IPS-15b (cell line): ENCODE results near the gene TEX14.
"Not testable (repeated sequence)": the region's sequence is repeated elsewhere in the genome, so short reads cannot be mapped to it uniquely, and the experiment has no call there.

Experiments
- H3K27me3 ChIP-seq: one replicate; pipeline ENCODE4 v1.6.1; 2013; ENCODE audit warnings: low read length; ENCODE audit not compliant: control insufficient read depth, insufficient read depth
- H3K36me3 ChIP-seq: one replicate; pipeline ENCODE4 v1.6.1; 2013; ENCODE audit warnings: low read length; ENCODE audit not compliant: control insufficient read depth, insufficient read depth
- H3K4me1 ChIP-seq: one replicate; pipeline ENCODE4 v1.6.1; 2013; ENCODE audit warnings: mild to moderate bottlenecking, low read length; ENCODE audit not compliant: control insufficient read depth, insufficient read depth
- H3K4me3 ChIP-seq: one replicate; pipeline ENCODE4 v1.5.1; 2013; ENCODE audit warnings: low read depth, low read length
- H3K9ac ChIP-seq: one replicate; pipeline ENCODE4 v1.6.1; 2013; ENCODE audit warnings: low read depth, mild to moderate bottlenecking, low read length
- H3K9me3 ChIP-seq: one replicate; pipeline ENCODE4 v1.6.1; 2013; ENCODE audit warnings: mild to moderate bottlenecking, low read length; ENCODE audit not compliant: control insufficient read depth, insufficient read depth

Gene TEX14

GRCh38 chr17:58686980-58687379, 4.9 kb downstream of the TEX14 start:
- Histone ChIP-seq H3K4me3 (no peak overlapping the region), H3K9ac (no peak overlapping the region), H3K36me3 (no peaks in the 10 kb centered on the region), H3K9me3 (no peaks in the 10 kb centered on the region), H3K4me1 (no peaks in the 10 kb centered on the region), H3K27me3 (no peaks in the 10 kb centered on the region)

- not testable (repeated sequence) for H3K4me1 ChIP-seq, H3K4me3 ChIP-seq, H3K9ac ChIP-seq, H3K9me3 ChIP-seq, H3K27me3 ChIP-seq, H3K36me3 ChIP-seq
These were observed 7.4 kb downstream of the TEX14 start for GRCh38 chr17:58684462-58684861.

- no peaks in the 10 kb centered on the region for H3K4me1 ChIP-seq
- H3K36me3 ChIP-seq = no peaks in the 10 kb centered on the region
- H3K4me3 ChIP-seq = no peak overlapping the region
- no peaks in the 10 kb centered on the region for H3K27me3 ChIP-seq
- no peak overlapping the region for H3K9ac ChIP-seq
- no peaks in the 10 kb centered on the region for H3K9me3 ChIP-seq
These were observed 7.8 kb downstream of the TEX14 start for GRCh38 chr17:58684003-58684402.

- H3K36me3 ChIP-seq = no peaks in the 10 kb centered on the region
- H3K4me1 ChIP-seq = no peaks in the 10 kb centered on the region
- no peaks in the 10 kb centered on the region for H3K9me3 ChIP-seq
- H3K4me3 ChIP-seq = no peak overlapping the region
- H3K9ac ChIP-seq = no peak overlapping the region
- no peaks in the 10 kb centered on the region for H3K27me3 ChIP-seq
These were observed 11.8 kb downstream of the TEX14 start for GRCh38 chr17:58680038-58680369.

GRCh38 chr17:58679263-58680037, 12.4 kb downstream of the TEX14 start:
- no peaks in the 10 kb centered on the region for H3K36me3 ChIP-seq
- no peak overlapping the region for H3K9ac ChIP-seq
- no peaks in the 10 kb centered on the region for H3K4me1 ChIP-seq
- no peaks in the 10 kb centered on the region for H3K9me3 ChIP-seq
- H3K4me3 ChIP-seq = no peak overlapping the region
- no peaks in the 10 kb centered on the region for H3K27me3 ChIP-seq

- H3K4me3 ChIP-seq, H3K9me3 ChIP-seq, H3K9ac ChIP-seq, H3K4me1 ChIP-seq, H3K36me3 ChIP-seq, H3K27me3 ChIP-seq: not testable (repeated sequence)
These were observed 13.6 kb downstream of the TEX14 start for GRCh38 chr17:58678287-58678686.

DNA sequence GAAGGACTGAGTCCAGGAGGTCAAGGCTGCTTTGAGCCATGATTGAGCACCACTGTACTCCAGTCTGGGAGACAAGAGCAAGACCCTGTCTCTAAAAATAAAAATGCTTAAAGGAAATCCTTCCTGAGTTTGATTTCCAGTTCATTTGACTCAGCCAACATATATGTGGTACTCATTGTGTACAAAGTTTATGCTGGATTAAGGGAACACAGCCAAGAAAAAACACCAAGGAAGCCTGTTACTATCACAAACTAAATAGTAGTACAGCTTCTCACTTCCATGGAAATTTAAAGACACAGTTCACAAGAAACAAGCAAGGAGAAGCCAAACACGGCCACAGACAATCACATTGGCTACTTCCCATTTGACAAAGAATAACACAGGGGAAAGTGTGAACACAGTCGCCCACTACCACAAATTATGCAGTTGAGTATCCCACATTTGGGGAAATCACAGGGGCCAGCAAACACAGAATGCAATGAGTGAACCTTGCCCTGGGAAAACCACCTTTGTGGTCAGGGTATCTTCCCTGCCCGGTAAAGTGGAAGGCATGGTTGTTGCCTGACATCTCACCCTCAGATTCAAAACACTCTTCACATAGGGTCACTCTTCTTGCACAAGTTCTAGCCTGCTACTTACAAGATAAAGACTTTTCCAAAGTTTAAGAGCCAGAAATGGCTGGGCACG, 14.5 kb downstream of the TEX14 start:
- H3K4me3 ChIP-seq = no peak overlapping the region
- H3K27me3 ChIP-seq = no peaks in the 10 kb centered on the region
- H3K9ac ChIP-seq = no peak overlapping the region
- H3K9me3 ChIP-seq = no peaks in the 10 kb centered on the region
- H3K36me3 ChIP-seq = no peaks in the 10 kb centered on the region
- no peaks in the 10 kb centered on the region for H3K4me1 ChIP-seq

- Histone ChIP-seq H3K9me3 (no peaks in the 10 kb centered on the region), H3K36me3 (no peaks in the 10 kb centered on the region), H3K9ac (no peak overlapping the region), H3K27me3 (peaks cover 2% of the 10 kb centered on the region), H3K4me1 (no peaks in the 10 kb centered on the region), H3K4me3 (no peak overlapping the region)
These were observed 19.9 kb downstream of the TEX14 start for GRCh38 chr17:58671969-58672368.

DNA sequence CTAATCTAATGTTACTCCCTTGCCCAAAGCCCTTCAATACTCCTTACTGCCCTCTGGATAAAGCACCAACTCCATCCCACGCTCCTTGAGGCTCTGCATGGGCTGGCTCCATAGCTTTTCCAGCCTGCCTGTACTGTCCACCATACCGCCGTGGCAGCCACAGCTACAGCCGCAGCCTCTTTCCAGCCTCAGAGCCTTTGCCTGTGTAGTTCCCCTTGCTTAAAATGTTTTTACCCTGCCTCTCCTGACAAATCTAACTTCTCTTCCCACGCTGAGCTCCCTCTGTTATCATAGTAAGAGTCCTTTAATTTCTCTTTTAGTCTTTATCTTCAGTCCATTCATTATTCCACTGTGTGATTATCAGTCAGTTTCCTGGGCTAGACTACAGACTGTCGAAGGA, 22.0 kb downstream of the TEX14 start:
- no peaks in the 10 kb centered on the region for H3K4me1 ChIP-seq
- no peak overlapping the region for H3K4me3 ChIP-seq
- no peak overlapping the region for H3K9ac ChIP-seq
- no peaks in the 10 kb centered on the region for H3K9me3 ChIP-seq
- H3K36me3 ChIP-seq = no peaks in the 10 kb centered on the region
- H3K27me3 ChIP-seq = peaks cover 2% of the 10 kb centered on the region

- Histone ChIP-seq H3K9ac (no peak overlapping the region), H3K36me3 (no peaks in the 10 kb centered on the region), H3K9me3 (no peaks in the 10 kb centered on the region), H3K4me3 (no peak overlapping the region), H3K4me1 (no peaks in the 10 kb centered on the region), H3K27me3 (peaks cover 2% of the 10 kb centered on the region)
These were observed 23.3 kb downstream of the TEX14 start for GRCh38 chr17:58668598-58668935.

- no peak overlapping the region for H3K9ac ChIP-seq
- H3K4me1 ChIP-seq = no peaks in the 10 kb centered on the region
- no peaks in the 10 kb centered on the region for H3K9me3 ChIP-seq
- H3K36me3 ChIP-seq = no peaks in the 10 kb centered on the region
- H3K27me3 ChIP-seq = peaks cover 2% of the 10 kb centered on the region
- H3K4me3 ChIP-seq = no peak overlapping the region
These were observed 23.8 kb downstream of the TEX14 start for GRCh38 chr17:58667934-58668597.

- H3K4me1 ChIP-seq = no peaks in the 10 kb centered on the region
- no peaks in the 10 kb centered on the region for H3K9me3 ChIP-seq
- no peaks in the 10 kb centered on the region for H3K36me3 ChIP-seq
- H3K9ac ChIP-seq = no peak overlapping the region
- H3K4me3 ChIP-seq = no peak overlapping the region
- H3K27me3 ChIP-seq = peaks cover 2% of the 10 kb centered on the region
These were observed 25.0 kb downstream of the TEX14 start for GRCh38 chr17:58666858-58667267.
